GM23248 (cell line): ENCODE measurements around the gene MGAT4A.

ENCODE experiments used
- EZH2 ChIP-seq: fragments of 200-600 bp; sonication (generic); IDR thresholded peaks from 2 replicates; pipeline ENCODE4 v1.6.1; 2018; ENCODE audit warnings: antibody characterized with exemption, mild to moderate bottlenecking; ENCODE audit not compliant: insufficient read depth, poor library complexity, severe bottlenecking
- EZH2phosphoT487 ChIP-seq: fragments of 200-600 bp; sonication (generic); IDR thresholded peaks from 2 replicates; pipeline ENCODE4 v1.6.1; 2018; ENCODE audit warnings: antibody characterized with exemption, moderate library complexity, mild to moderate bottlenecking, low read depth; ENCODE audit not compliant: insufficient read depth

DNA sequence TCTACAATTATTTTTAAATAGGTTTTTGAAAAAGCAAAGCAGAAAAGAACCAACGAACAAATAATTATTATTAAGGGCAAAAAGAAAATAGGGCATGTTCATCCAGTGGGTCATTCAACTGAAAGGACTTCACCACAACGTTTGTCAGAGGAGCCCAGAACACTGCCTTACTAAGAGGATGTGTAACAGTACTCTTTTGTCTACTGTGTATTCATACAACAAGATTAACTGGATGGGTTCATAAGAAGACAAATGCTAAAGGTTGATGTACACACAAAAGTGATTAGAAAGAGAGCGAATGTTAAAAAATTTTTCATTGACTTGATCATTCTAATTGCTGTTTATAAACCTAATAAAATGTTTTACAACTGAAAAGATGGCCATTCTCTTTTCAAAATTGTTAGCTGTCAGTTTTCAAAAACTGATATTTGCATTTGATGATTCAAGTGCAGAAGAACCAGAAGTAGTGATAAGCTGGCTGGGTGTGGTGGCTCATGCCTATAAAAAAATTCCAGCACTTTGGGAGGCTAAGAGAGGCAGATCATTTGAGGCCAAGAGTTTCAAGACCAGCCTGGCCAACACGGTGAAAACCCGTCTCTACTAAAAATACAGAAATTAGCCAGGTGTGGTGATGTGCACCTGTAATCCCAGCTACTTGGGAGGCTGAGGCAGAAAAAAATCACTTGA lies 33.1 kb downstream of the MGAT4A start:
- no peak for TF ChIP-seq EZH2
- no peak for TF ChIP-seq EZH2phosphoT487
